NT2/D1 (cell line): Measurements from ENCODE around the gene PAPPA2.

Source experiments
- YY1 ChIP-seq: IDR thresholded peaks from 2 replicates; pipeline ENCODE4 v1.6.1; 2011; ENCODE audit not compliant: insufficient read length, insufficient read depth
- ZNF274 ChIP-seq: IDR thresholded peaks from 2 replicates; pipeline ENCODE4 v1.6.1; 2011; ENCODE audit warnings: mild to moderate bottlenecking, low read depth, low read length

- TF ChIP-seq YY1 (no peak), ZNF274 (no peak)
Observed at GRCh38 chr1:176696689-176697088, 233.7 kb downstream of the PAPPA2 start.
